ENCODE results near the gene KRT10.
"Not testable (repeated sequence)": the region's sequence is repeated elsewhere in the genome, so short reads cannot be mapped to it uniquely, and the experiment has no call there.

KRT10 gene

DNA sequence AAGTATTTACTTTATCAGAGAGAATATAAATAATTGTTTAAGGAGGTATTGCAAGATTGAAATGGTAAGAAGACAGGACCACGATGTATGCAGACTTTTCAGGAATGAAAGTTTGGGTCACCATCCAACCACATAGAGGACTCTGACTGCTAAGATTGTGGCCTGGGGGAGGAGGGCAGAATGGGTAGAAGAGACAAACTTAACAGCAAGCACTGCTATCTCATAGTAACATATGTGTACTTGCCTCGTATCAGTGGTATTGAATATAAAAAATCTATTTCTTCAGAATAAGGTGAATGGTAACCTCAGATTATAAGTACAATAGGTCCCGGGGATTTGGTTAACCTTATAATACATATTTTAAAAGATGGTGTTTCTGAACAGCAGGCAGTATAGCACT is 5.8 kb downstream of the KRT10 start:
- Histone ChIP-seq H3K4me2 (no peak overlapping the region), H4K20me1 (no peaks in the 10 kb centered on the region), H3K4me3 (no peak overlapping the region), H3K27me3 (no peaks in the 10 kb centered on the region), H3K9me3 (replicated peaks in 1 of 11) (peaks cover 0 to 19% (median 7%) of the 10 kb centered on the region in 11 experiments; a peak in 11 of 22 replicates), H3K27ac (no peak overlapping the region), H3K9ac (no peak overlapping the region), H3K4me1 (peaks cover 4 to 24% (median 9%) of the 10 kb centered on the region in 10 experiments; a peak in 12 of 20 replicates), H3K36me3 (peaks cover 9 to 19% (median 14%) of the 10 kb centered on the region in 11 experiments)
- TF ChIP-seq Cebpa-rat (IDR thresholded peaks at IDR 0.05): no peak

DNA sequence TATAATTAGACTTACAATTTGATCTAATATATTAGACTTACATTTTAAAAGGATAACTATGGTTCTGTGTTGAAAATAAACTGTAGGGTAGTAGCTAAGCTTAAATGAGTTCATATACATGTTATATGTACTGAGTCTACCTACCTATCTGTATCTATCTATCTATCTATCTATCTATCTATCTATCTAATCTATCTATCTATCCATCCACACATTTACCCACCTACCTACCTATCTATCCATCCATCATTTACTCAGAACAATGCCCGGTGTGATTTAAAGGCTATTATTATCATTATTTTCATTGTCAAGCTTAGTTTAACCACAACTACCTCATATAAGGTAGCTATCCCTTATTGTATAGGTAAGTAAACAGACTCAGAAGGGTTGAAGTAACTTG is 7.0 kb downstream of the KRT10 start:
- no peak for TF ChIP-seq Cebpa-rat (IDR thresholded peaks at IDR 0.05)
- Histone ChIP-seq H3K9ac (no peak overlapping the region), H4K20me1 (no peaks in the 10 kb centered on the region), H3K4me1 (peaks cover 4 to 24% (median 9%) of the 10 kb centered on the region in 10 experiments; a peak in 12 of 20 replicates), H3K27ac (no peak overlapping the region), H3K36me3 (peaks cover 9 to 19% (median 14%) of the 10 kb centered on the region in 11 experiments), H3K27me3 (no peaks in the 10 kb centered on the region), H3K4me3 (no peak overlapping the region), H3K9me3 (replicated peaks in 1 of 11) (peaks cover 0 to 19% (median 7%) of the 10 kb centered on the region in 11 experiments; a peak in 11 of 22 replicates), H3K4me2 (no peak overlapping the region)

DNA sequence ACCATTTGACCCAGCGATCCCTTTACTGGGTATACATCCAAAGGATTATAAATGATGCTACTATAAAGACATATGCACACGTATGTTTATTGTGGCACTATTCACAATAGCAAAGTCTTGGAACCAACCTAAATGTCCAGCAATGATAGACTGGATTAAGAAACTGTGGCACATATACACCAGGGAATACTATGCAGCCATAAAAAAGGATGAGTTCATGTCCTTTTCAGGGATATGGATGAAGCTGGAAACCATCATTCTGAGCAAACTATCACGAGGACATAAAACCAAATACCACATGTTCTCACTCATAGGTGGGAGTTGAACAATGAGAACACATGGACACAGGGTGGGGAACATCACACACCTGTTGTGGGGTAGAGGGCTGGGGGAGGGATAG is 7.8 kb downstream of the KRT10 start:
- peaks cover 9 to 19% (median 14%) of the 10 kb centered on the region in 11 experiments for H3K36me3 ChIP-seq
- H4K20me1 ChIP-seq, H3K4me2 ChIP-seq, H3K27ac ChIP-seq, H3K4me3 ChIP-seq, H3K9ac ChIP-seq, H3K27me3 ChIP-seq: not testable (repeated sequence)
- H3K9me3 ChIP-seq (replicated peaks in 1 of 11): peaks cover 0 to 19% (median 6%) of the 10 kb centered on the region in 11 experiments; a peak in 11 of 22 replicates
- H3K4me1 ChIP-seq: peaks cover 4 to 17% (median 9%) of the 10 kb centered on the region in 10 experiments; a peak in 12 of 20 replicates

DNA sequence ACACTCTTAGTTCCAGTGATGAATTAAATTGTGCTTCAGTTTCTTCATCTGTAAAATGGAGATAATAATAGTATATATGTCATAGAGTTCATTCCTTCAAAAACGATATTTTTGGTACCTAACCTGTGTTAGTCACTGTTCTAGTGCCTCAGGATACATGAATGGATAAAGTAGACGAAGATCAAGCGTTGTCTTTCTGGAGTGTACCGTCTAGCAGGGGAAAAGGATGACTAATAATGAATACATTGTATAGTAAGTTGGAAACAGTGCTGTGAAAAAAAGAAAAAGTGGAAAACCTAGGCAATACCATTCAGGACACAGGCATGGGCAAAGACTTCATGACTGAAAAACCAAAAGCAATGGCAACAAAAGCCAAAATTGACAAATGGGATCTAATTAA is 8.6 kb downstream of the KRT10 start:
- no peak for TF ChIP-seq Cebpa-rat (IDR thresholded peaks at IDR 0.05)
- H3K9me3 ChIP-seq (replicated peaks in 1 of 11): peaks cover 0 to 13% (median 5%) of the 10 kb centered on the region in 11 experiments; a peak in 7 of 22 replicates
- H3K4me3 ChIP-seq: no peak overlapping the region
- H3K27ac ChIP-seq: no peak overlapping the region
- H3K36me3 ChIP-seq: peaks cover 9 to 19% (median 14%) of the 10 kb centered on the region in 11 experiments
- H3K9ac ChIP-seq: no peak overlapping the region
- no peaks in the 10 kb centered on the region for H4K20me1 ChIP-seq
- no peaks in the 10 kb centered on the region for H3K27me3 ChIP-seq
- peaks cover 0 to 11% (median 6%) of the 10 kb centered on the region in 10 experiments; a peak in 9 of 20 replicates for H3K4me1 ChIP-seq
- H3K4me2 ChIP-seq: no peak overlapping the region

DNA sequence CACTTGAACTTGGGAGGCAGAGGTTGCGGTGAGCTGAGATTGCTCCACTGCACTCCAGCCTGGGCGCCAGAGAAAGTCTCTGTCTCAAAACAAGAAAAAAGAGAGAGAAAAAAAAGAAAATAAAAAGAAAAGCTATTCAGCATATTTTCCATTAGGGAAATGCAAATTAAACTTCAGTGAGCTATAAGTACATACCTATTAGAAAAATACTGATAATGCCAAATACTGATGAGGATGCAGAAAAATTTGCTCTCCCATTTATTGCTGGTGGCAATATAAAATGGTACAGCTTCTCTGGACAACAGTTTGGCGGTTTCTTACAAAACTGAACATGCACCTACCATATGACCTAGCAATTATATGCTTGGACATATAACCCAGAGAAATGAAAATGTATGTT is 9.8 kb downstream of the KRT10 start:
- Histone ChIP-seq H3K27ac (no peak overlapping the region), H3K4me3 (no peak overlapping the region), H3K4me1 (peaks cover 0 to 8% (median 2%) of the 10 kb centered on the region in 10 experiments; a peak in 9 of 20 replicates), H3K27me3 (no peaks in the 10 kb centered on the region), H4K20me1 (no peaks in the 10 kb centered on the region), H3K9ac (no peak overlapping the region), H3K4me2 (no peak overlapping the region), H3K9me3 (replicated peaks in 1 of 11) (peaks cover 0 to 7% (median 5%) of the 10 kb centered on the region in 11 experiments; a peak in 7 of 22 replicates), H3K36me3 (peaks cover 6 to 15% (median 12%) of the 10 kb centered on the region in 11 experiments)
- TF ChIP-seq Cebpa-rat (IDR thresholded peaks at IDR 0.05): no peak

DNA sequence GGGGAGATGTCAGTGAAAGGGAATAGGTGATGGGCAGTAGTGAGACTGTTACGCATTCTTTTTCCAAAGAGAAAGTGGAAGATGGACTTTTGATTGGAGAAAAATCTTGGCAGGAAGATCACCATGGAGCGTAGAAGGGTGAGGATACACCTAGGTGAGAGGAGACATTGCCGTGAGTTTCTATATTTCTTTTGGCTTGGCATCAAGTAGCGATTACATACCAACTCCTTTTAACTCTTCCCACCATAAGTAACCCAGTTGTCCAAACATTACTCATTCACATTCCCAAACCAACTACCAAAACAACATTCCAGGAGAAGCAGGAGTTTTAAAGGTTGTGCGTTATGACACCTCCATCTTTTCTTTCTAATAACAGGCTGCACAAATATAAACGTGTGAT is 11.9 kb downstream of the KRT10 start:
- Histone ChIP-seq H3K27me3 (no peaks in the 10 kb centered on the region), H3K9ac (no peak overlapping the region), H3K4me1 (no peaks in the 10 kb centered on the region), H3K4me2 (no peak overlapping the region), H3K9me3 (replicated peaks in 1 of 11) (peaks cover 0 to 6% (median 0%) of the 10 kb centered on the region in 11 experiments; a peak in 2 of 22 replicates), H3K36me3 (no peaks in the 10 kb centered on the region), H3K27ac (no peak overlapping the region), H3K4me3 (no peak overlapping the region), H4K20me1 (no peaks in the 10 kb centered on the region)
- no peak for TF ChIP-seq Cebpa-rat (IDR thresholded peaks at IDR 0.05)

DNA sequence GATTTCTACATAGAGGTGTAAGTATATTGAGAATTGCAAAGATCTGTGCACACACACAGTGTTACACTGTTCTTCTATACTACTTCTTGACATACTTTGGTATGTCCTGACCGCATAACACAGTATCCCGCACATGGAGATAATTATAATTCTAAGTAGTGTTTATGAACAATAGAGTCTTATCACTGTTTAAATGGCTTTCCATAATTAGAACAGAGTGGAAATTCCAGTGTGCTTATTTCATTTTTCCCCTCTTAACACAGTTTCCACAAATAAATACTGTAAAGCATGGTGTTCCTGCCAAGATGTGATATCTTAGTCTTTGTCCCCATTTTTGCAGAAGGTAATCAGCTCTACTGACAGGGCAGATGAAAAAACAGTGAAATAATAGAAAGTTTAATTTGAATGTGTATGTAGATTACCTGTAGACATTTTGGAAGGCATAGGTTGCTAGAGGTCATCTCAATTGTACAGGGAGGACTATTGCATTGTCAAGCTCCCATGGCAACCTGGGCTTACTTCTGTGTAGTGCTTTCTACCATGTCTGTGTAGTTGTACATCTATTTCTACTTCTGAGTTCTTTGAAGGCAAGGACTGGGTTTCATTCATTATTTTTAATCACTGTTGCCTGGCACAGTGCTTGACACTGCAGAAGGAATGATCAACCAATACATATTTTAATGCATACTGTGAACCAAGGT is 12.5 kb downstream of the KRT10 start:
- H3K27ac ChIP-seq: no peak overlapping the region
- H3K36me3 ChIP-seq: no peaks in the 10 kb centered on the region
- no peaks in the 10 kb centered on the region for H4K20me1 ChIP-seq
- TF ChIP-seq Cebpa-rat (IDR thresholded peaks at IDR 0.05): no peak
- no peaks in the 10 kb centered on the region for H3K4me1 ChIP-seq
- no peak overlapping the region for H3K9ac ChIP-seq
- no peak overlapping the region for H3K4me2 ChIP-seq
- H3K27me3 ChIP-seq: no peaks in the 10 kb centered on the region
- H3K9me3 ChIP-seq (replicated peaks in 1 of 11): peaks cover 0 to 3% (median 0%) of the 10 kb centered on the region in 11 experiments; a peak in 3 of 22 replicates
- H3K4me3 ChIP-seq: no peak overlapping the region

DNA sequence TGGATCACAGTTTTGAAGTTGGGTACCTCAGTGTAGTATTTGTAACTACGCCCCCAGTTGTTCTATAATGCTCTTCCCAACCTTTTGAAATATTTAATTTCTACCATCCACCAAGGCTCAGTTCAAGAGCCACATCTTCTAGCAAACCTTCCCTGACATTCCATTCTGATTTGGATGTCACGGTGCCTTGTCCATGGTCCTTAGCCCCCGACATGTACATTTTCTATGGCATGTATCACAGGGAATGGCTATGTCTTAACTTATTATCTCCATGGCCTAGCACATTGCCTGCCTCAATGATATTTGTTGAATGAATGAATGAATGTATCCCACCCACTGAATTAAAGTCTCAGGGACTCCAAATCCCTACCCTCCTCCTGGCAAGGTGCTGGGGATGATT is 16.3 kb downstream of the KRT10 start:
- Histone ChIP-seq H3K27ac (no peak overlapping the region), H3K9me3 (replicated peaks in 1 of 11) (no peaks in the 10 kb centered on the region; a peak in 1 of 22 replicates), H3K27me3 (no peaks in the 10 kb centered on the region), H3K36me3 (no peaks in the 10 kb centered on the region), H3K4me2 (no peak overlapping the region), H3K9ac (no peak overlapping the region), H3K4me1 (no peaks in the 10 kb centered on the region), H3K4me3 (no peak overlapping the region), H4K20me1 (no peaks in the 10 kb centered on the region)
- TF ChIP-seq Cebpa-rat (IDR thresholded peaks at IDR 0.05): no peak

DNA sequence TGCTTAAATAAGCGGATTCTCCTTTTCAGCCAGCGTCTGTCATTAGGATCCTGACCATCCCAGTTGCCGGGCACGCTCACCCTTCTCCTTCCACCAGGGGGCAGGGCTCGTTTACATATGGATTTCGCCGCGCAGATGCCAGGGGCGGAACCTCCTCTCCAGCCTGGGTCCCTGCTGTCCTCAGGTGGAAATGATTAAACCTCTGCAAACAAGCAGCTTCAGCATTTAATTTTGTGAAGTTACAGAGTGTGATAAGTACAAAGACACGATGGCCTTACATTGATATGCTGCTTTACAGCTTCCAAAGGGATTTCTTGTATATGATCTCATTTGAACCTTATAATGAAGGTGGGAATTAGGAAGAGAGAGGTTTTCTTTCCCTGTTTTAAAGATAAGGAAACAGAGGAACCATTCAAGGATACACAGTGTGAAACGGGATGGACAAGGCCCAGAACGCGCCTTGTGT is 18.8 kb downstream of the KRT10 start:
- no peak overlapping the region for H3K4me3 ChIP-seq
- H3K9me3 ChIP-seq (replicated peaks in 1 of 11): no peaks in the 10 kb centered on the region; a peak in 1 of 22 replicates
- no peak overlapping the region for H3K27ac ChIP-seq
- no peaks in the 10 kb centered on the region for H3K4me1 ChIP-seq
- TF ChIP-seq Cebpa-rat (IDR thresholded peaks at IDR 0.05): no peak
- H3K27me3 ChIP-seq: no peaks in the 10 kb centered on the region
- H4K20me1 ChIP-seq: no peaks in the 10 kb centered on the region
- H3K9ac ChIP-seq: no peak overlapping the region
- no peaks in the 10 kb centered on the region for H3K36me3 ChIP-seq
- no peak overlapping the region for H3K4me2 ChIP-seq

DNA sequence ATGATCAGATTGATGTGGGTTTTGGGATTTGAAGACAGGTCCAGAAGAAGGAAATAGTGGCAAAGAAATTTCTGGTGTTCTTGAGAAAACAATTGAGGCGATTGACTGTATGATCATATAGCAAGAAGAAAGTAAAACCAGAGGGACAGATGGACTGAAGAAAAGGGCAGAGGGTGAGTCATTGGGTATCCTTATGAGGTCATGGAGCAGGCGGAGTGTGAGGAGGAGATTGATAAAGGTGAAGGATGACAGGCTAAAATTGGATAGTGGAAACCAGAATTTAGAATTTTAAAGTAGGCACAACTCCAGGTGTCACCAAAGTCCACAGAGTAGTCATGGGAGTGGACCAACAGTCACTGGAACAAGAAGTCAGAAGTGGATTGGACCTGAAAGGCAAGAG is 21.3 kb downstream of the KRT10 start:
- TF ChIP-seq Cebpa-rat (IDR thresholded peaks at IDR 0.05): no peak
- no peak overlapping the region for H3K9ac ChIP-seq
- no peaks in the 10 kb centered on the region; a peak in 1 of 22 replicates for H3K9me3 ChIP-seq (replicated peaks in 1 of 11)
- H3K4me3 ChIP-seq: no peak overlapping the region
- no peaks in the 10 kb centered on the region for H3K27me3 ChIP-seq
- H3K36me3 ChIP-seq: no peaks in the 10 kb centered on the region
- H3K4me2 ChIP-seq: no peak overlapping the region
- no peaks in the 10 kb centered on the region for H3K4me1 ChIP-seq
- H4K20me1 ChIP-seq: no peaks in the 10 kb centered on the region
- H3K27ac ChIP-seq: no peak overlapping the region

All from BLaER1 treated with 17β-estradiol and CSF1 and Interleukin-3, amounts not matched to agents 10 nM and 100 nM (cell line).